GM19238 (cell line): ENCODE results near the gene DSG3.
A peak's percentile ranks its signal among the peaks of the same experiment; 100 is the strongest.

ENCODE experiments used
- DNase-seq: peaks from one replicate; pipeline ENCODE4 v3.0.0; 2011; ENCODE audit warnings: low spot score; ENCODE audit not compliant: insufficient read length

Gene DSG3, protein sequence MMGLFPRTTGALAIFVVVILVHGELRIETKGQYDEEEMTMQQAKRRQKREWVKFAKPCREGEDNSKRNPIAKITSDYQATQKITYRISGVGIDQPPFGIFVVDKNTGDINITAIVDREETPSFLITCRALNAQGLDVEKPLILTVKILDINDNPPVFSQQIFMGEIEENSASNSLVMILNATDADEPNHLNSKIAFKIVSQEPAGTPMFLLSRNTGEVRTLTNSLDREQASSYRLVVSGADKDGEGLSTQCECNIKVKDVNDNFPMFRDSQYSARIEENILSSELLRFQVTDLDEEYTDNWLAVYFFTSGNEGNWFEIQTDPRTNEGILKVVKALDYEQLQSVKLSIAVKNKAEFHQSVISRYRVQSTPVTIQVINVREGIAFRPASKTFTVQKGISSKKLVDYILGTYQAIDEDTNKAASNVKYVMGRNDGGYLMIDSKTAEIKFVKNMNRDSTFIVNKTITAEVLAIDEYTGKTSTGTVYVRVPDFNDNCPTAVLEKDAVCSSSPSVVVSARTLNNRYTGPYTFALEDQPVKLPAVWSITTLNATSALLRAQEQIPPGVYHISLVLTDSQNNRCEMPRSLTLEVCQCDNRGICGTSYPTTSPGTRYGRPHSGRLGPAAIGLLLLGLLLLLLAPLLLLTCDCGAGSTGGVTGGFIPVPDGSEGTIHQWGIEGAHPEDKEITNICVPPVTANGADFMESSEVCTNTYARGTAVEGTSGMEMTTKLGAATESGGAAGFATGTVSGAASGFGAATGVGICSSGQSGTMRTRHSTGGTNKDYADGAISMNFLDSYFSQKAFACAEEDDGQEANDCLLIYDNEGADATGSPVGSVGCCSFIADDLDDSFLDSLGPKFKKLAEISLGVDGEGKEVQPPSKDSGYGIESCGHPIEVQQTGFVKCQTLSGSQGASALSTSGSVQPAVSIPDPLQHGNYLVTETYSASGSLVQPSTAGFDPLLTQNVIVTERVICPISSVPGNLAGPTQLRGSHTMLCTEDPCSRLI

DNA sequence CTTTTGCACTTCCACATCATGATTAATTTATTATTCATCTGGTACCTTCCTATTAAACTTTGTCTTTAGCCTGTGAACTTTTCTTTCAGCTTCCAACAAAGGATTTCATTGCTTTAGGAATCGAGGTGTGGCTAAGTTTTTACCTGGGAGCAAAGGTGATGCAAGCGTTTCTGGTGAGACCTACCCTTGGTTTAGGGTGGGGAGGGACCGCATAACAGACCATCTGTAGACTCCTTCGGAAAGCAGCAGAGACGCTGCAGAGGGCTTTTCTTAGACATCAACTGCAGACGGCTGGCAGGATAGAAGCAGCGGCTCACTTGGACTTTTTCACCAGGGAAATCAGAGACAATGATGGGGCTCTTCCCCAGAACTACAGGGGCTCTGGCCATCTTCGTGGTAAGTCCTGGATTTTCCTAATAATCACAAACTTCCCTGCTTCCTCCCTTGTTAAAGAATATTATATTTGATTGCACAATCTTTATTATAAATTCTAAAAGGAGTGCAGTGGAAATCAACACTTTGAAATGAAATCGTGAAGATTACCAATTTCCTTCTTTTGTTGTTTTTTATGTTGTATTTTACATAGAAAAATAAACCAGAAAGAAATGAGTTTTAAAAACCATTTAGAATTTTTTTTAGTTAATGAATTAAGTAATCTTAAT is at the start of gene DSG3:
Gene DSG3, plus strand, starts transcription at position 212 of the 662 bp plus-strand sequence. Its CDS starts 137 bp downstream, at position 349.
- DNase-seq, result no peak

DNA sequence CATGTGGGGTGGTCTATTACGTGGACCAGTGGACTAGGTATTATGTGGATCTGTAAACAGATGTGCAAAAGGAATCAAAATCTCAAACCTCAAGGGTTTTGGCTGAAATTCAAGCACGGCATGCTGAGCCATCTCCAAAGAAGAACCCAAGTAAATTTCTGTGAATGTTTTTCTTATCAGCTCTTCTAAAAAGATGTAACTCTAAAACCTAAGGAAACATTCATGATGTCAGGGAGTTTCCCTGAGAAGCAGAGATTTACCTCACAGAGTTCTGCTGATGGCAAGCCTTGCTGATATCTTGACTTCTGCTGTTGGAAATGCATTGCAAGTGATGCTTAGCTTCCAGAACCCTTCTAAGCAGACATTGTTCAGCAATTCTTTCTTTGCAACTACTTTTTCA is 49.4 kb upstream of the DSG3 start:
- DNase-seq, result no peak

DNA sequence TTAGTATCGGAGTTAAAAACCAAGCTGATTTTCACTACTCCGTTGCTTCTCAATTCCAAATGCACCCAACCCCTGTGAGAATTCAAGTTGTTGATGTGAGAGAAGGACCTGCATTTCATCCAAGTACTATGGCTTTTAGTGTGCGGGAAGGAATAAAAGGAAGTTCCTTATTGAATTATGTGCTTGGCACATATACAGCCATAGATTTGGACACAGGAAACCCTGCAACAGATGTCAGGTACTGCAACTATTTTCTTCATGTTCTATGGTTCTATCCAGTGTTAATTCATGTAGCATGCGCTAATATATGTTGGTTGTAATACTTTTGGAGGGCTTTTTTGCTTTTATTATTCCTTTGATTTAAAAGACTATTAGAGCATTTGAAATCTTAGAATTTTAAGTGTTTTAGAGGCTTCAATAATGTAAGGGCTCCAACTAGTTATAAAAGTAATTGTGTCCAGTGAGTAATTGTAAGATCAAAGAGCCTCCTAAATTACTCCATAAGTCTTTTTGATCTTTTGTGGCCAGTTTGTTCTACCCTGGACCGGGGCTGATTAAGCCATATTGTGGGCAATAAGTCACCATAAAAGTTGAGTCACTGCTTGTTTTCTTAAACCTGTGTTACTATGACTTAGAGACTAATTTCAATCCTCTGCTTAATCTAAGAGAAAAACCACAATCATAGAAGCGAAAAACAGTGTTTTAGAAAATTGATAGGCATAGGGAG is 48.1 kb upstream of the DSG3 start:
- DNase-seq, result no peak

DNA sequence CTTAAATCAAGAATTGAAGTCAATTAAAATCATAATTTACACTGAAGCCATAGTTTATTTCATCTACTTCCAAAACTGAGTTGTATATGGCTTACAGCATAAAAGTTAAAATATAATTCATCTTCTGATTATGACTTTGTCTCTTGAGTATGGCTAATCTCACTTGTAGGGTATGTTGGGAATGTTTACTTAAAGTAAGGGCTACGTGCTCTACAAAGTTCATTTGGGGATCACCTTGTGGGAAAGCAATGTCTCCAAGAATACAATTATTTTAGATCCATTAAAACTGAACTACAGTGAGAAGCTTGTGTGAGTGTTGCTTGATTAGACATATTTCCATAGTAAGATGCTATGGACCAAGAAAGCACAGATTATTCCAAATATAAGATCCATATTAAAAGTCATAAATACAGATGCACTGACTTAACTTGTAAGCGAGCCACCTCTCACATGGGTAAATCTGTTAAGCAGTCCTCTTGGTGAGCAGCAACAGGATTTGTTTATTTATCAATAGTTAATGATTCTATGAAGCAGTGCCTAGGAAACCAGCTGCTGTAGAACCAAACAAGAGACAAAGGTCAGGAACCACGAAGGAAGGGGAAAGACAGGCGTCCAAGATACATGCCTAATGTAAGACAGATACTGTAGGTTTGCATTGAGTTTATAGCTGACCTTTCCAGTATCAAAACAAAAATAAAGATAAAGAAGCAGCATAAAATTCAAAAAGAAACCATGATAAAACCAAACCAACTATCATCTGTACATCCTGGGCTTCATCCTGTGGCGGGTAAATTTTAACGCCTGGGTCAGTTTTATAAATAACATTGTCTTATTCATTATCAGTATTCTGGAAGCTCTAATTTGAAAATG is 46.1 kb upstream of the DSG3 start:
- no peak for DNase-seq

DNA sequence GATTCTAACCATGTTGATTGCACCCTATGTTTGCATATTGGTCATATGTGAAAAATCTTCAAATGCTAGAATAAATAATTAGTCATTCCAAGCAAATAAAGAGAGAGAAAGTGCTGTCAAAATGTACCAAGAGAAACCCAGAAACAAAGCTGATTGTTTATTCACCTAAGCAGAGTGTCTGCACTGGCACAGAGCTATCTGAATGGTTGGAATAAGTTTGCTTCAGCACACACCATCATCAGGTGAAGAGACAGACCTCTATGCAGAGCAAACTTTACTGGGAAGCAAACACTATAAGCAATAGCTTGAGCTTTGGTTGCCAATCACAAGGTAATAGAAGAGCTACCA is 45.5 kb upstream of the DSG3 start:
- DNase-seq, result no peak

DNA sequence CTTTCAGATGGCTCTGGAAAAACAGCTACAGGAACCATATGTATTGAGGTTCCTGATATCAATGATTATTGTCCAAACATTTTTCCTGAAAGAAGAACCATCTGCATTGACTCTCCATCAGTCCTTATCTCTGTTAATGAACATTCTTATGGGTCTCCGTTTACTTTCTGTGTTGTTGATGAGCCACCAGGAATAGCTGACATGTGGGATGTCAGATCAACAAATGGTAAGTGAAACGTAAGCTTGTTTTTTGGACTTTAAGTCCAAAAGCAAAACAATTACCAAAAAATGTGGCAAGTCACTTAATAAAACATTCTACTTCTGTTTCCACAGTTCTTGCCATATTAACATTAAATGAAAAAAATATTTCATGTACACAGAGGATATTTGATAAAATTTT is 44.1 kb upstream of the DSG3 start:
- no peak for DNase-seq

DNA sequence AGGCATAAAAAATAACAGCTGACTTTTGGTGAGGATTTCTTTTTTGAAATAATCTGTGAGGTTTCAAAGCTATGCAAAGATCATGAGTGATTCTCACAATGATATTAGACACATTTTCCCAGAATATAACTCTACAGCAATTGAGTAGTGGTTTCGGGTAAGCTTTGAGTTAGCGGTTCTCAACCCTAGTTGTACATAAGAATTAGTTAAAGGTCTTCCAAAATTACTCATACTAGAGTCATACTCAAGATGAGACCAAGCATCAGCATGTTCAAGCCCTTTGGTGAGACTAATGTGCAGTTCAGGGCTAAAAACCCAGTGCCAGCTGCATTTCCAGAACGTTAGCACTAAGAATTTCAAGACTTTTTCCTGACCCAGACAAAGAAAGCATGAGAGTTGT is 39.9 kb upstream of the DSG3 start:
- no peak for DNase-seq

DNA sequence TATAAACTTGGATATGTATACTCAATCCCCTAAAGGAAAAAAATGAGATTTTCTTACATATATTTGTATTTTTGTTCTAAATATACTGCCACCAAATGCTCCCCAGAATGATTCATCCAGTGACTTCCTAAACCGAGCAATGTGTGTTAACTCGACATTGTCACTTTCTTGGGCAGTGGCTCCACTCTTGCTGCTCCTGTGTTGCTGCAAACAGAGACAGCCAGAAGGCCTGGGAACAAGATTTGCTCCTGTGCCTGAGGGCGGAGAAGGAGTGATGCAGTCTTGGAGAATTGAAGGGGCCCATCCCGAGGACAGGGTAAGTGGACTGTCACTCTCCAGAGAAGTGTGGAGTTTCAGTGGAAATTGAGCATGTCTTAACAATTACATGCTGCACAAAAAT is 38.3 kb upstream of the DSG3 start:
- DNase-seq, result no peak

DNA sequence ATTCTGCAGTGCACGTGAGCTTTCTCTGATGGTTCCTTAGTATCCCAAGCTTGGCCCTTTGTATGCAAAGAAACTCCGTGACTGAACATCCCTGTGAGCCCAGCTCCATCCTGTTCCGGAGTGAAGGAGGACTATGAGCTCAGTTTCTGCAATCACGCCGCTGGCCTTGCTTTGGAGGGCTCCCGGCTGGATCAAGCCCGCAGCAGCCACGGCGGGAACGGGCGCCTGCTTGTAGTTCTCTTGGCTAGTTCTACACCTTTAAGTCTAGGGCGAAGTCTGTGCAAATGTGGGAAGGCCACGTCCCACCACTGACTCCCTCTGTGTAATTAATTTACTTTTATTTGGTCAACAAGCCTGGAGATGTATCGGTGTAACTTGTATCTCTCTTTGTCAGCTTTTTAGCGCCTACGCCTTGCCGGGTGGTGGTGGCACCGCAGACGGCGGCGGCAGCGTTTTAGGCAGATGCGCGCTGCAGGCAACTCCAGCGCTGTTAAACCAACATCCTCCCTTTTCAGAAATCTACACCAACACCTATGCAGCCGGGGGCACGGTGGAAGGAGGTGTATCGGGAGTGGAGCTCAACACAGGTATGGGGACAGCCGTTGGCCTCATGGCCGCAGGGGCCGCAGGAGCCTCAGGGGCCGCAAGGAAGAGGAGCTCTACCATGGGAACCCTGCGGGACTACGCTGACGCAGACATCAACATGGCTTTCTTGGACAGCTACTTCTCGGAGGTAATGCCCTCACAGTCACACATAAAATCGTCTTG is 36.6 kb upstream of the DSG3 start:
- DNase-seq, result no peak

DNA sequence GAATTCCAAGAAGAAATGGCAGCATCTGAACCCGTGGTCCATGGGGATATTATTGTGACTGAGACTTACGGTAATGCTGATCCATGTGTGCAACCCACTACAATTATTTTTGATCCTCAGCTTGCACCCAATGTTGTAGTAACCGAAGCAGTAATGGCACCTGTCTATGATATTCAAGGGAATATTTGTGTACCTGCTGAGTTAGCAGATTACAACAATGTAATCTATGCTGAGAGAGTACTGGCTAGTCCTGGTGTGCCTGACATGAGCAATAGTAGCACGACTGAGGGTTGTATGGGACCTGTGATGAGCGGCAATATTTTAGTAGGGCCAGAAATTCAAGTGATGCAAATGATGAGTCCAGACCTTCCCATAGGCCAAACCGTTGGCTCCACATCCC is 34.4 kb upstream of the DSG3 start:
- DNase-seq, result no peak

DNA sequence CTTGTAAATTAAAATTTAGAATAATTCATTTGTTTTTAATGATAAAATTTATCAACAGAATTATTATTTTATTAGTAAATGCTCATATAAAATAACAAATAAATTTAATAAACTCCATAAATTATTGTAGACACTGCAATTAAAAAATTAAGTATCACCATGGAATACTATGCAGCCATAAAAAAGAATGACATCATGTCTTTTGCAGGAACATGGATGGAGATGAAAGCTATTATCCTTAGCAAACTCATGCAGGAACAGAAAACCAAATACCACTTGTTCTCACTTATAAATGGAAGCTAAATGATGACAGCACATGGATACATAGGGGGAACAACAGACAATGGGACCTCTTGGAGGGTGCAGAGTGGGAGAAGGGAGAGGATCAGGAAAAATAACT is 29.7 kb upstream of the DSG3 start:
- no peak for DNase-seq

DNA sequence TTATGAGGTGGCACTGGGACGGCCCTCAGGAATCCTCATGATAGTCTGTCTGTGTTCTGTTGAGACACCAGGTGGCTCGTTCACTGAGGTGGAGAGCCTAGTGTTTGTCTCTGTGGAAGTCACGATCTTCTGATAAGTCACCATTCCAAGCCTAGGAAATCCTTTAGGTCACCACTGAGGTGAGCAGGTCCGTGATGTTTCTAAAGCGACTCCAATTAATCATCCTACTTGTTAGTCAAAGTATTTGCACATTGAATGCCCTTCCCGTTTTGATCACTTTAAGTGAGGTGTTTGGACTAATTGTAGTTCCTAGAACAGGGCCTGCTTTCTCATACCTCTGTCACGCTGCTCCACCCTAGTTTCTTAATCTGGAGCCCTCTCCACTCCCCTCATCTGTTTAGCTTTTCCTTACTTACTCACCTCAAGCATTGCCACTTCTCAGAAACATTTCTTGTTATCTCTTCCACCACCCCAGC is 28.0 kb upstream of the DSG3 start:
- DNase-seq, result no peak

DNA sequence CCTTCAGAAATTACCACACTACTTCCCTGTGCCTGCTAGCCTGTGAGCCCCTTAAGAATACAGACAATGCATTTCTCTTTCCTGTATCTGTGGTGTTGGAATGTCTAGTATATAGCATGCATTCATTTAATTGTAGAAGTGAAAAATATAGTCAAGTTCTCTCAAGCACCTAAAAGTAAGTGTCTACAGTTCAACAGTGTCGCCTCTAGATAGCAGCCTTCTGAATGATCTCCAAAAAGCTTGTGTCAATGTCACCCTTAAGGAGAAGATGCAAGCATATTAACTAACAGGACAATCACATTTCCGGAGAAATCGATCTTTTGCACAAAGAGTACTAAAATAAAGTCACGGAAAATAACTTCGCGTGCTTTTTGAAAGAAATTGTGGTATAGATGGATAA is 27.5 kb upstream of the DSG3 start:
- DNase-seq, result no peak

DNA sequence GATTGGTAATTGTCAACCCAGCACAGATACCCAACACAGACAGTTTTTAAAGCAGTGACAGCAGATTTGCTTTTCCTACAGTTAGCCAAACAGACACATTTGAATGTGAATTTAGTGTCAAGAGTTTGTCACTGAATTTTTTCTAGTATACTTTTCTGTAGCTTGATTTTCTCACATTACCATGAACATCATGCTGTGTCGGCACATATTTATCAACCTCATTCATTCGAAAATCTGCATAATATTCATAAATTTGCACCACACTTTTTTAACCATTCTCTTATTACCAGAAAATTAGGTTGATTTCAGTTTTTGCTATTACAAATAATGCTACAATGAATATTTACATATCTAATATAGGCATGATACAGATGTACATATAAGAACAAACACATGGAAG is 27.0 kb upstream of the DSG3 start:
- no peak for DNase-seq

DNA sequence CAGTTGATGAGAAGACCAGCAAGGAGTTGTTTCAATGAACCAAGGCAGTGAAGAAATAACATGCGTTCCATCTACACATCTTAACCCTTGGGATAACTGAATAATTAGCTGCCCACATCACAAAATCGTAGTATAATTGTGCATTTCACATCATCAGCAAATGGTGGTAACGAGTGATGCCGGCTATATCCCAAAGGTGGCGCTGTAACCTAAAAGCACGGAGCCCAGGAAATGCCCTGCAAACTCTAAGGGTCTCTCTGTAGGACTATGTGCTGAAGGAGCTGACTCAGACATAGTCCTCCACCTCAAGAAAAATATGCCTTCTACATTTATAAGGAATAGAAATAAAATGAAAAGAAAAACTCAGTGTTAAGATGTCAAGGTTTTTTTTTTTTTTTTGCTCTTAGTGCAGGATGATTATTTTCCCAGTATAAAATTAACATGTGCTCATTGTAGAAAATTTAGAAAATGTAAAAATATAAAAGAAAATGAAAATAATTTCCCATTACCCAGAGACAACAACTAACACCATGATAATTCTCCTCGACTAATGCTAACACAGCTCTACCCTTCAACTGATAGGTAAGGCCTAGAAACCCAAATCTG is 23.1 kb upstream of the DSG3 start:
- peak; percentile 6 for DNase-seq

DNA sequence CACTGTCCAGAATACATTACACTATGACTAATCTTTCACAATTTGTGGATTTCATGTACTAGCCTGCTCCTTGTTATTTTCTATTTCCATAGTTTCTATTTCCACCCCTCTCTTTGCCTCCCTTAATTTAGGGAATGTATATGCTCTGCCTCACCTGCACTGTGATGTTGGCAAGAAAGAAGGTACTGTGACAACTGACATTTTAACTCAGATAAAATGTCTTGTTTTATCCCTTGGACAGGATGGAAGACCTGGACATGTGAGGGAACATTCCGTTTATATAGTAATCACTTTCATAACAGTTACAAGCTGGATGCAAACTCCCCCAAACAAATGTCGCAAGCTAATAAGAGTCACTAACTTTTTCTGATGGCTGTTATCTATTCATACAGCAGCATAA is 21.5 kb upstream of the DSG3 start:
- no peak for DNase-seq

DNA sequence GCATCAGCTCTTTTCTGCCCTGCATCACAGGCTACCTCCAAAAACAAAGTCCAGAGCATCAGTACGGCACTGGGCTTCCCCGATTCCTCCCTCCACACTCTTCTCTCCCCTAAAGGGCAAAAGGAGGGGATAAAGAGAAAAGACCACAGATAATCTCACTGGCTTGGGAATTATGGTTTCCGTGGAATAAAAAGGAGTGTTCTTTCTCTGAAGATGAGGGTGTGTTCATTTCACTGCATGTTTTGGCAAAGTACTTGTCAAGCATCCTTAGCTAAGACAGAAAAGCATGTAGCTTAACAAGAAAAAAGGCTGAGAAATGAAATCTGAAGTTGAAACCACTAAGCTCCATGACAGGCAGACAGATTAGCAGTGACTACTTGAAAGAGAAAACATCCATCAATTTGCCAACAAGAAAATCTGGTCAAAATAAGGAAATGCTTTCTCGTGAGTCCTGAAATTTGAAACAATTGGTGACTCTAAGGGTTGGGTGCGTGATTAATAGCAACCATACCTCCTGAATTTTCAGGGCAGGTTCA is 20.6 kb upstream of the DSG3 start:
- no peak for DNase-seq

DNA sequence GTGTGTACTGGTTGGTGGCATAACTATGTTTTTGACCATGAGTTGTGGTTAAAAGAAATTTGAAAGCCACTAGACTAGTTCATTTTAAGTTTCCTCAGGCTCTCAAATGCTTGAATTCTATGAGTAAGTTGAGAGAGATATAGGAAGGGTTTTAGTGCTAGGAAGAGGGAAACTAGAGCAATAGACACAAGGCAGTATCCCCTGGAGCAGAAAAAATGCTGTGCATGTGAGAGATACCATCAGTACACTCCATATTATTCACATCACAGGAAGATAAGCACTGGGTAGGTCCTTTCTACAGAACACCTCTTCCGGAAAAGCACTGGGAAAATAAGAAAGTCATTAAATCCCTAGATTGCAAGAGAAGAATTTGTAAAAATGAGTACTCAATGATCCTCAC is 19.3 kb upstream of the DSG3 start:
- no peak for DNase-seq

DNA sequence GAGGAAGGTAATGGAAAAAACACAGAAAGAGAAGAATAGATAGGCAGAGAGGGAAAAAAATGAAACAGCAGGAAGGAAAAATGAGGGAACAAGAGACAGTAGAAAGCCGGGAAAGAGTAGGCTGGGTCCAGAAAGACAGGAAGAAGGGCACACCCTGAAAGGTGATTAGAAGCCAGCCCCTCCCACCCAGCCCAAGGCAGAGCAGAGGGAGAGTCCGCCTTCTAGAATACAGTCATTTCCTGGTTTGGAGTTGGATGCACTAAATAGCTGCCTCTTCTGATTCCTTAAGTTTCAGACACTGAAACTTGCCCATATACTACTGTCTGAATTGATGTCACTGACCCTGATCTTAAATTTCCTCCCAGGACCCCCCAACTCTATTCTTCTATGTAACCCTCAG is 17.9 kb upstream of the DSG3 start:
- DNase-seq, result no peak
